Measurements from ENCODE around the gene RGS13.

- no peak for TF ChIP-seq CTCF (conservative IDR thresholded peaks at IDR 0.05 in 1 of 2, IDR thresholded peaks at IDR 0.05 in 1 of 2; ENCODE audit: extremely low read depth in 1 of 2, insufficient read depth in 1 of 2, low read depth in 1 of 2, low read length in 2 of 2)
- TF ChIP-seq EZH2 (IDR thresholded peaks at IDR 0.05; ENCODE audit: borderline replicate concordance, low read length) = no peak
Measured at GRCh38 chr1:192639607-192640368, 3.8 kb downstream of the RGS13 start.

Measured in mammary epithelial cell (primary cell).